GM19023 (cell line): ENCODE measurements around the gene BOLA3.
"Not testable (repeated sequence)": the region's sequence is repeated elsewhere in the genome, so short reads cannot be mapped to it uniquely, and the experiment has no call there.

Experiments used
- ATAC-seq: cut with Tn5 transposase; IDR thresholded peaks from one replicate; pipeline ENCODE4 v1.9.1; 2021; ENCODE audit warnings: mild to moderate bottlenecking, moderate library complexity; ENCODE audit not compliant: unreplicated experiment

The BOLA3 gene

DNA sequence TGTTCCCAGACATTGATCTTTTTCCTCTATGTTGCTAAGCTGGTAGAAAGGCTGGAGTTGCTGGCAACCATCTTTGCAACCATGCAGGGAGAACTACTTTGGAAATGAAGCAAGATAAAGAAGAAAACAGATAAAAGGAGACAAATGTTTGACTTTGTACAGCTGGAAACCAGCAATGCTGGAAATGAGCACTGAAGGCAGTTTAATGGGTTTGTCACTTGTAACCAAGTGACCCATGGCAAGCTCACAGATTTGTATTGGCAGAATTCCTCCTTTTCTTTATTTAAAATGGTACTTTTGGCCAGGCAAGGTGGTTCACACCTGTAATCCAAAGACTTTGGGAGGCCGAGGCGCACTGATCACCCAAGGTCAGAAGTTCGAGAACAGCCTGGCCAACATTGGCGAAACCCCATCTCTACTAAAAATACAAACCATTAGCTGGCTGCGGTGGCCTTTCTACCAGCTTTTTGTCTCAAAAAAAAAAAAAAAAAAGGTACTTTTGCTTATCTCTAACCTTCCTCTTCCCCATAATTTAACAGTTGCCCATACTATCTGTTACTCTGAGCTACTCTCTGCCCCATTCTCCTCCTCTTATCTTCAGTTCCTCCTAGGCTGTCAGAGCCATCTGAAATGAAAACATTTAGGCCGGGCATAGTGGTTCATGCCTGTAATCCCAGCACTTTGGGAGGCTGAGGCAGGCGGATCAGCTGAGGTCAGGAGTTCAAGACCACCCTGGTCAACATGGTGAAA is 2.0 kb upstream of the BOLA3 start:
- no peak for ATAC-seq

DNA sequence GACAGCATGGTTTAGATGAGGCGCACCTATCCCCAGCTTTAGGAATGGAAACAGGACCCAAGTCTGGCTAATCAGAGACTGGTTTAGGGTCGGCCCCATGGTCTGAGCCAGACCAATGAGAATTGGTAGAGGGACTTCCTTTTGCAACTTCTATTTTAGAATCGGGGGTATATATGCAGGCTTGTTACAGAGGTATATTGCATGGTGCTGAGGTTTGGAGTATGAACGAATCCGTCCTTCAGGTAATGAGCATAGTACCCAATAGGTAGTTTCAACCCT is 1.5 kb upstream of the BOLA3 start:
- no peak for ATAC-seq

DNA sequence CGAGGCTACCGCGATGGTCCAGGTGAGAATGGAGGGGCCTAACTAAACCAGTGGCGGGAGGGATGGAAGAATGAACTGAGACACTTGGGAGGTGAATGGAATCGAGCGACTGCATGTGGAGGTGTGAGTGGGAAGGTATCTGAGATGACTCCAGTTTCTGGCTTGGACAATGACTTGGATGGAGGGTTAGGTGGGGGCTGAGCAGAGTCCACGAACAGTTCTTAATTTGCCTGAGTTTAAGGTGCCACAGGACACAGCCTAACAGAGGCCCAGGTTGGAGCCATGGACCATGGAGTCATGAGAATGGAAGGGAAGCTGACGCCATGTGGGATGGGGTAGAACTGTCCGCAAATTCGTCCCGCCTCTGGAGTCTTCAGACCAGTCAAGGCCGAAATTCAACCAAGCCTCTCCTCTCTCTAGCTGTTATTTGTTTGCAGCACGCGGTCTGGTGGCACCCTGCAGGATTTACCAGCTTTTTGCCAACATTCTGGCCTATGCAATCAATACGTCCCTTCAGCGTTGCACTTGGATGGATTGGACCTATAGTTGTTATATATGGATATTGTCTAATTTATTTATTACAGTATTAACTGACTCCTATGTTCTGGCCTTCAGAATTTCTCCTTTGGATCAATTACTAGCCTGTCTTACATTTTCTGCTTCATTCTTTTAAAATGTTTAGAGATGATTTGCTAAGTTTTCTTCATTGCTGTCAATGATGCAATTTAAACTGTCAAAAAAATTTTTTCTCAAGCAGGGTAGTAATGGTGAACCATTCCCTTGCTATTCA is 940 bp upstream of the BOLA3 start:
- ATAC-seq, result peak; percentile 3

GRCh38 chr2:74146929-74147726 is 584 bp downstream of the BOLA3 start:
- ATAC-seq, result peak; percentile 45

DNA sequence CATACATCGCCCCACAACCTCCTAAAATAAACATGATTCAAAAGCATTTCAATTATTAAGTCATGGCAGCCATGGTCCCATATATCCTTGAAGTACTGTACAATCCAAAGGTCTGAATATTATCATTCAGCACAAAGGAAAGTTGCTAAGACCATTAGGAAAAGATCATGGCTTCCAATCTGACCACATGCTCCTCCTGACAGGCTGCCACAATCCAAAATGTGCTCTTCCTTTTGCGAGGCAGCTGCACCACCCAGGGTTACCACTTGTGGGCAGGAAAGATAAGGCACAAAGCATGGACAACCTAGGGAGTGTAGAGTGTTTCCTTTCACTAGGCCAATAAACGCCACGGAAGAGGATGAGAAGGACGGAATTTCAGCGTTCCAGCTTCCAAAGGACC is 5.4 kb downstream of the BOLA3 start:
- ATAC-seq, result no peak

DNA sequence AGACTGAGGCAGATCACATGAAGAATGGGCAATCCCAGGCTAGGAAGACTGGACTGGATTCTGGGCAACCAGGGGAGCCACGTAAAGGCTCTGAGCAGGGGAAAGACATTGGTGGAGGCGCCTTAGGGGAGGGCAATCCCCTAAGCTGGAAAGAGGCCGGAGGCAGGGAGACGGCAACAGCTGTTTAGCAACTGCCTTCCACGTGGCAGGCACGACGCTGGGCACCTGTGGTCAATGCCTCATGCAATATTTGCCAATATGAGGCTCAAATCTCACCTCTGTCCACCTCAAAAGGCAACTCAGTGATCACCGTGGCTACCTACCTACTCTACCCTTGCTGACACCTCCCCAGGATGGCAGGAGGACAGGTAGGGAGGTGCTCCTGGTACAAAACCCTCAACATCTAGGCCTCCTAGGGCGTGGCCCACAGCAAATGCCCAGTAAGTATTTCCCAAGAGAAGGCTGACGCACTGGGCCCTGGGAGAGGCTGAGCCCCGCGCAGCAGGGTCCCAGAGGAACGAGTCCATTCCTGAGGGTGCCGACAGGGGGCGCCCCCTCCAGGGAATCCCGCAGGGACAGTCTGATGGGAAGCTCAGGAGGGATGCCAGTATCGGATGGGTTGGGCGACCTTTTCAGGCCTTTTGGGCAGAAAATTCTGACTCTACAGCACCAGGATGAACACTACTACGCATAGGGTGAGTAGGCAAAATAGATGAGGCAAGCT is 8.9 kb downstream of the BOLA3 start:
- no peak for ATAC-seq

GRCh38 chr2:74137651-74138599 is 9.8 kb downstream of the BOLA3 start:
- ATAC-seq, result no peak

DNA sequence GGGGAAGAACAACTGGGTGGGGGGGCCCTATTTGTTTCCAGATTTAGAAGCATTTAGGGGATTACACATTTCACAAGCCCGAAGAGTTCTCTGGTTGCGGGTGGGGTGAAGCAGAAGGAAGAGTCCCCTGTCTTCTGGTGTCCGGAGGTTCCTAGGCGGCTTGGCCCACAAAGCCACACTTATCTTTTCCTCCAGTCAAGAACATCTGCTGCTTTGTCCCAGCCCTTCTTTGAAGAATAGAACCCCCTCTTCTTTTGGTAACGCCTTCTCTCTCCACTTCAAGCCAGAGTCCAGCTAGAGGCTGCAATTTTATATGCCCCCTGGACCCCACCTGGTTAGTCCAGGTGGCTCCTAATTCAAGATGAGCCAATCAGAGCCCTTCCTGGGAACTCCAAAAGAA is 15.8 kb downstream of the BOLA3 start:
- no peak for ATAC-seq

DNA sequence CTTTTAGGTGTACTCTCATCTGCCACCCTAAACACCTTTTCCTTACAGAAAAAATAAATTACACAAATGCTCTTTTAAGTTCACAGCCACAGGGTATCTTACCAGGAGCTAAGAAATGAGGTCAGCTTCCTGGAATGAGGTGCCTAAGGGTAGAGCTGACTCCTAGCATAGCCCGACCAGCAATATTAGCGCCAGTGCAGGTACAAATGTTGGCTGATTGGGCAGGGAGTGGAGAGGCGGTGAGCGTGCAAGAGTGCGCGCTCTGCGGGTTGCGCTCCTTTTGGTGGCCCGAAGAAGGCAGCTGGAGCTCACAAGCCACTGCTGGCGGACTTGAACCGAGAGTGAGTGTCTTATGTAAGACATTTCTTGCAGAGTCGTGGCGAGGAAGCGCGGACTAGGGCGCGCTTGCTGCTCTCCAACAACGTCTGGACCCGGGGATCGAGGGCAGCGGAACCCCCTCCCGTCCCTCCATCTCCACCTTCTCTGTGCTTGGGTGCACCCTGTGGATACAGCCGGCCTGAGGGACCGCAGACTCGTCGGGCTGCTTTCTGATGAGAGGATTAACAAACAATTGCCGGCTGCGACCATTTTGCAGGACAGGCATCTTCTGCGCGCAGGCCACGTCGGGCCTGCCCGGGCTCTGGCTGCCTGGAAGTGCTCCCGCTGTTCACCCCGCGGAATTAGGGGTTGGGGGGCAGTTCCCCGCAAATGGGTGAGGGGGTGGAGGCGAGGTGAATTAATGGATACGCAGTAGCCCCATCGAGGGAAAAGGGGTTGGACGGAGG is 17.3 kb downstream of the BOLA3 start:
- ATAC-seq, result no peak

- no peak for ATAC-seq
Measured at GRCh38 chr2:74128206-74128605, 19.5 kb downstream of the BOLA3 start.

GRCh38 chr2:74123955-74124354 is 23.8 kb downstream of the BOLA3 start:
- not testable (repeated sequence) for ATAC-seq

DNA sequence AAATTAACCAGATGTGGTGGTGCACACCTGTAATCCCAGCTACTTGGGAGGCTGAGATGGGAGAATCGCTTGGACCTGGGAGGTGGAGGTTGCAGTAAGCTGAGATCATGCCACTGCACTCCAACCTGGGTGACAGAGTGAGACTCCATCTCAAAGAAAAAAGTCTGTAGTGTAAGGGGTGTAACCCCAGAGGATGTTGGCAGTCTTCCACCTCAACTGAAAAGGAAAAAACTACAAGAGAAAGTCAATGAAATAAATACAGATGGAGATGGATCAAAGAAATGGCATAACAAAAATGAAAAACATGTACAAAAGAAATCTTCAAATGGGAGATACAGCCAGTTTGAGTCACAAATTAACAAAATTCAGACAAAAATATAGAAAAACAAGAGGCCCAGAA is 25.9 kb downstream of the BOLA3 start:
- not testable (repeated sequence) for ATAC-seq

GRCh38 chr2:74119912-74120825 is 27.5 kb downstream of the BOLA3 start:
- peak; percentile 98 for ATAC-seq

DNA sequence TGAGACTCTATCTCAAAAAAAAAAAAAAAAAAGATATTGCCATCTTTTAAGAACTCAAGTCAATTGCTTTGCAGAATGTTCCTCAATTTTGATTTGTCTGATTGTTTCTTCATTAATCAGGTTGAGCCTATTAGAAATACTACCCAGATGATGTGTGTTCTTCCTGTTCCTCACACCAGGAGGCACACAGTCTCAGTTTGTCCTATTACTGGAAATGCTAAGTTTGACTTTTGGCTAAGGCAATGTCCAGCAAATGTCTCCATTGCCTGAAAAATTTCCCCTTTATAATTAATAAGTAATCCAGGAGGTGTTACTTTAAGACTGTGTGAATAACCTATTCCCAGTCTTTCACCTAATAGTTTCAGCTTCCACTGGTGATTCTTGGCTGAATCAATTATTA is 28.4 kb downstream of the BOLA3 start:
- ATAC-seq, result no peak

GRCh38 chr2:74111380-74111779 is 36.3 kb downstream of the BOLA3 start:
- no peak for ATAC-seq

DNA sequence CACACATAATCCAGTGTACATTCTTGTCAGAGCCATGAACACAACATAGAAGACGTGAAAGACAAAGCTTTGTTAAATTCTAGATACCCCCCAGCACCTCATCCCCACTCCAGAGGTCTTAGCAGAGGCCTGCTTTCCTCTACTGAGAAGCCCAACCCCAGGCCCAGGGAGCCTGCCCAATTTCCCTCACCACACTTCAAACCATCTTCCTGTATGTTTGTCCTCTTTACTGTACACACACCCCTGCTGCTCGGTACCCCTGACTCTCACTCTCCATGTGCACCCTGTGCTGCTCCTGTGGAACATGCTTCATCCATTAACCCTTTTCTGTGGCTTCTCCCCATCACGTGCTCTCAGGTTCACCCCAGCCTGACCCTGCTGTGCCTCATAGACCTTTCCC is 37.2 kb downstream of the BOLA3 start:
- no peak for ATAC-seq

DNA sequence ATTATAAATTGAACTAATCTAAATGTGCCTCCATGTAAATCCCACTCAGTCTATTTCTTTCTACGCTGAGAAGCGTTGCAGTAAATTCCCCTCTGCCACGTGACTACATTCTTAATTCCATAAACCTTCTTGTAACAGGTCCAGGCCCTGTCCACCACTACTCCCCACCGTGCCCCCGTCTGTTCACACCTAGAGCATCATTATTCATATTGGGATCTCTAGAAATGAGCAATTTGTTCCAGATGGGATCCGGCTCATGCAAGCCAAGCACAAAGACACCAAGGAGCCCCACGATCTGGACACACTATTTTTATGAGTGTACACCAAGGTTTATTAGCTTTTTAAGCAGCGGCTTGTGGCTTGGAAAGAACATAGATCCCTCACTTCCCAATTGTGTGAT is 38.2 kb downstream of the BOLA3 start:
- no peak for ATAC-seq

- ATAC-seq, result no peak
Measured at GRCh38 chr2:74107071-74107470, 40.6 kb downstream of the BOLA3 start.
